Spleen (tissue), 13 donors: Measurements from ENCODE around the gene ZIC3. TPM values are rescaled to one million over a fixed set of nuclear protein-coding genes. Genes with fewer than 3 reads are reported as not detected.
A peak's percentile ranks its signal among the peaks of the same experiment; 100 is the strongest.

ENCODE experiments used
- DNase-seq: peaks from one replicate; pipeline ENCODE4 v3.0.0-alpha.2; 2020
- H3K27ac ChIP-seq, 8 donors: fragments of 200-600 bp; sonication (generic) in 7 of 8; 1 replicate in 4 of 8; 2 replicates in 4 of 8; pipeline versions ENCODE4 v1.5.0 to v1.8.0; 2016 to 2021; ENCODE audit warnings: inconsistent platforms in 4 of 8, mild to moderate bottlenecking in 4 of 8, moderate library complexity in 1 of 8
- H3K27me3 ChIP-seq, 7 donors: fragments of 200-600 bp; sonication (generic) in 6 of 7; replicated peaks in 1 of 7; 1 replicate in 4 of 7; 2 replicates in 3 of 7; pipeline versions ENCODE4 v1.5.0 to v1.8.0; 2016 to 2021; ENCODE audit warnings: inconsistent platforms in 3 of 7, mild to moderate bottlenecking in 1 of 7
- H3K36me3 ChIP-seq, 6 donors: fragments of 200-600 bp; sonication (generic) in 5 of 6; 1 replicate in 4 of 6; 2 replicates in 2 of 6; pipeline versions ENCODE4 v1.5.0 to v1.8.0; 2016 to 2021; ENCODE audit warnings: inconsistent platforms in 2 of 6
- H3K4me1 ChIP-seq, 6 donors: fragments of 200-600 bp; sonication (generic) in 5 of 6; 1 replicate in 3 of 6; 2 replicates in 3 of 6; pipeline versions ENCODE4 v1.5.0 to v1.8.0; 2016 to 2021; ENCODE audit warnings: inconsistent platforms in 3 of 6
- H3K4me3 ChIP-seq, 8 donors: fragments of 200-600 bp; sonication (generic) in 7 of 8; 1 replicate in 4 of 8; 2 replicates in 4 of 8; pipeline versions ENCODE4 v1.5.0 to v1.8.0; 2016 to 2021; ENCODE audit warnings: inconsistent platforms in 4 of 8, mild to moderate bottlenecking in 4 of 8, moderate library complexity in 2 of 8
- H3K9me3 ChIP-seq, 8 donors: fragments of 200-600 bp; sonication (generic) in 7 of 8; 1 replicate in 4 of 8; 2 replicates in 4 of 8; pipeline versions ENCODE4 v1.5.0 to v1.8.0; 2016 to 2021; ENCODE audit warnings: inconsistent platforms in 4 of 8
- POLR2A ChIP-seq, 3 donors: fragments of 450-650 bp; IDR thresholded peaks; one replicate each; pipeline ENCODE4 v1.5.1; 2017; ENCODE audit warnings: antibody characterized with exemption in 3 of 3, mild to moderate bottlenecking in 1 of 3
- POLR2AphosphoS5 ChIP-seq, 3 donors: sonication (generic); formaldehyde crosslinking; IDR thresholded peaks; one replicate each; pipeline ENCODE4 v1.5.1; 2017; ENCODE audit warnings: antibody characterized with exemption in 3 of 3
- WGBS, 5 donors: extraction: QIAGEN DNeasy Blood & Tissue Kit in 3 of 5; methylation state at CpG; one replicate each; pipeline versions ENCODE4 v1.1.5 to v1.1.7; 2013 to 2018; 5-methylcytosine and 5-hydroxymethylcytosine counted together
- intact Hi-C: fragments of 100-400 bp; cut with DNase I; formaldehyde crosslinking; loops from one replicate; pipeline ENCODE4 v1.15.0; 2023; ENCODE audit warnings: low total_unique reads
- long read RNA-seq, 2 donors: transcript quantifications; one replicate each; lab custom pipeline, GENCODE V29; 2026
- polyA plus RNA-seq, 3 donors: library from polyadenylated mRNA; stranded (reverse); fragments of 200-250 nt; gene quantifications; one replicate each; pipeline ENCODE4 v1.2.1, GENCODE V29; 2013
- total RNA-seq, 7 donors: library from RNA; depleted of rRNA in 3 of 7; stranded (reverse); fragments of >200 nt in 3 of 7; fragmentation: NEBNext Ultra II Directional in 4 of 7; extraction: Animal tissue kit (Norgen Biotek cat#: 25700) in 4 of 7; gene quantifications; one replicate each; pipeline versions ENCODE4 v1.1.0 to v1.2.1, GENCODE V29; 2016 to 2021
- TF ChIP-seq, protein P1 (sequence below), 11 experiments: fragments of 200-600 bp in 7 of 11; fragments of 450-650 bp in 4 of 11; sonication (generic) in 4 of 11; IDR thresholded peaks in 8 of 11; conservative IDR thresholded peaks in 3 of 11; 1 replicate in 7 of 11; 2 replicates in 4 of 11; pipeline versions ENCODE4 v1.4.0 to v1.8.0; 2016 to 2021; ENCODE audit warnings: antibody characterized with exemption in 11 of 11, inconsistent platforms in 4 of 11, mild to moderate bottlenecking in 1 of 11
- donor health status: healthy with polysubstance abuse.
- donor health status: DM: no; HTN: no; CAD: no; lungs with moderate emphysema.
- donor health status: DM: no; HTN: no; CAD: no.
- donor health status: Bipolar disorder and iron deficiency.
- donor health status: healthy.
- donor health status: DM: no; HTN: no; CAD: no.
- donor health status: DM: yes; HTN: yes; CAD: no.

Gene ZIC3
- not detected for total RNA-seq
- not detected for polyA plus RNA-seq
- long read RNA-seq, donor 1, result 0 reads
- long read RNA-seq, donor 2, result 0 reads

DNA sequence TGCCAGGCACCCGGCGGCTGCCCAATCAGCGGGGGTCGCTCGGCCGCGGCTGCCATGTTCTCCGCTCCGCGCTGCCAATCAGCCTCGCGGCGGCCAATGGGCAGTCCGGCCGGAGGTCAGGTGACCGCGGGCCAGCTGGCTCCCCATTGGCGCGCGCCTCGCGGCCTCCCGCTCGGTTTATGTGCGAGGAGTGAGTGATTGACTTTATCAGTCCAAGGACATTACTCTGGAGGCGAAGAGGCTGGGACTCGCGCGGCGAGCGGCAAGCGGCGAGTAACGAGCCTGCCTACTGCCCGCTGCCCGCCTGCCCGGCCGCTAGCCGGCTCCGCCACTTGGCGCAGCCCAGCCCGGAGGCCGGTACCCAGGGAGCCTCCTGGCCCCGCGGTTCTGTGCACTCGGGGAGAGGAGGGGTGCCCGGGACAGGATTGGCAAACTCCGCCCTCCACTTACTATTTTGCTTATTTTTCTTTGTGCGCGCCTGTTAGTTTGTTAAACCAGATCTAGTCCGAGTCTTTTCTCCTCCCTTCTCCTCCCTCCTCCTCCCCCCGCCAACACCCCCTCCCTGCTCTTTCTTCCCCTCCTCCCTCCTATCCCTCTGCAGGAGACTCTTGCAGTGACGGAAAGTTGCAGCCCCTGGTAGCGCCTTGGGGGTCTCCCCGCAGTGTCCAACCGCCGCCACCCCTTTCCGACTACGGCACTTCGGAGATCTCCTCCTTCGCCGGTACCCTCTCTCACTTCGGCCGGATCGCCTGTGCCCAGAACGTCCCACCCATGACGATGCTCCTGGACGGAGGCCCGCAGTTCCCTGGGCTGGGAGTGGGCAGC lies at the start of gene ZIC3:
Gene ZIC3, plus strand, starts transcription at position 207 of the 825 bp plus-strand sequence. Its CDS starts 565 bp downstream, at position 772.
- H3K9me3 ChIP-seq, result no peaks in the 10 kb centered on the region
- no peak for DNase-seq
- no peak within 1 kb of the TSS for H3K27ac ChIP-seq
- H3K27me3 ChIP-seq, result peaks cover 0 to 100% (median 80%) of the 10 kb centered on the region in 7 donors
- 3 to 47% (median 7%) methylated on average over 32 to 69 of the region's 69 CpGs for WGBS, 5 donors
- H3K36me3 ChIP-seq, result no peaks in the 10 kb centered on the region
- intact Hi-C loops, result no loop called here
- peak within 1 kb of the TSS; percentile 0 to 68 (median 45) for H3K4me3 ChIP-seq
- TF ChIP-seq POLR2A (IDR thresholded peaks at IDR 0.05), result no peak
- TF ChIP-seq, protein P1, sequence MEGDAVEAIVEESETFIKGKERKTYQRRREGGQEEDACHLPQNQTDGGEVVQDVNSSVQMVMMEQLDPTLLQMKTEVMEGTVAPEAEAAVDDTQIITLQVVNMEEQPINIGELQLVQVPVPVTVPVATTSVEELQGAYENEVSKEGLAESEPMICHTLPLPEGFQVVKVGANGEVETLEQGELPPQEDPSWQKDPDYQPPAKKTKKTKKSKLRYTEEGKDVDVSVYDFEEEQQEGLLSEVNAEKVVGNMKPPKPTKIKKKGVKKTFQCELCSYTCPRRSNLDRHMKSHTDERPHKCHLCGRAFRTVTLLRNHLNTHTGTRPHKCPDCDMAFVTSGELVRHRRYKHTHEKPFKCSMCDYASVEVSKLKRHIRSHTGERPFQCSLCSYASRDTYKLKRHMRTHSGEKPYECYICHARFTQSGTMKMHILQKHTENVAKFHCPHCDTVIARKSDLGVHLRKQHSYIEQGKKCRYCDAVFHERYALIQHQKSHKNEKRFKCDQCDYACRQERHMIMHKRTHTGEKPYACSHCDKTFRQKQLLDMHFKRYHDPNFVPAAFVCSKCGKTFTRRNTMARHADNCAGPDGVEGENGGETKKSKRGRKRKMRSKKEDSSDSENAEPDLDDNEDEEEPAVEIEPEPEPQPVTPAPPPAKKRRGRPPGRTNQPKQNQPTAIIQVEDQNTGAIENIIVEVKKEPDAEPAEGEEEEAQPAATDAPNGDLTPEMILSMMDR (IDR thresholded peaks at IDR 0.05 in 8 of 11, conservative IDR thresholded peaks at IDR 0.05 in 3 of 11), result no peak
- TF ChIP-seq POLR2AphosphoS5 (IDR thresholded peaks at IDR 0.05), result peak in 1 of 3 donors; percentile 12
- peaks cover 0 to 29% (median 8%) of the 10 kb centered on the region in 6 donors for H3K4me1 ChIP-seq

DNA sequence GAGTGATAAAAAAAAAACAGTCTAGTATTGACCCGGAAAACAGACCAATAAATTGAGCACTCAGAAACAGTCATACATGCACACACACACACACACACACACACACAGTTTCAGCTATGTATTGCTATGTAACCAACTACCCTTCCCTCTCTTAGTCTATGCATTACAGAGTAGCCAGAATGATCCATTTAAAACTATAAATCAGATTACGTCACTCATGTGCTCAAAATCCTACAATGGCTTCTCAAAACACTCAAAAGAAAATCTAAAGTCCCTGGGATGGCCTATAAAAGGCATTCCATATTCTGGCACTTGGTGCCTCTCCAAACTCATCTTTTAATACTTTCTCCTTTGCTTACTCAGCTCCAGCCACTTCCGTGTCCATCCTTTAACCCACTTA lies 46.5 kb upstream of the ZIC3 start:
- no peaks in the 10 kb centered on the region for H3K4me1 ChIP-seq
- H3K9me3 ChIP-seq, result no peaks in the 10 kb centered on the region
- intact Hi-C loops, result no loop called here
- 63 to 80% (median 74%) methylated on average over 3 of the region's 3 CpGs for WGBS, 5 donors
- no peak overlapping the region for H3K27ac ChIP-seq
- H3K36me3 ChIP-seq, result no peaks in the 10 kb centered on the region
- no peak overlapping the region for H3K4me3 ChIP-seq
- H3K27me3 ChIP-seq, result peaks cover 0 to 7% (median 0%) of the 10 kb centered on the region in 7 donors
- TF ChIP-seq, protein P1 (IDR thresholded peaks at IDR 0.05 in 8 of 11, conservative IDR thresholded peaks at IDR 0.05 in 3 of 11), result no peak
- TF ChIP-seq POLR2A (IDR thresholded peaks at IDR 0.05), result no peak
- no peak for TF ChIP-seq POLR2AphosphoS5 (IDR thresholded peaks at IDR 0.05)
- no peak for DNase-seq

DNA sequence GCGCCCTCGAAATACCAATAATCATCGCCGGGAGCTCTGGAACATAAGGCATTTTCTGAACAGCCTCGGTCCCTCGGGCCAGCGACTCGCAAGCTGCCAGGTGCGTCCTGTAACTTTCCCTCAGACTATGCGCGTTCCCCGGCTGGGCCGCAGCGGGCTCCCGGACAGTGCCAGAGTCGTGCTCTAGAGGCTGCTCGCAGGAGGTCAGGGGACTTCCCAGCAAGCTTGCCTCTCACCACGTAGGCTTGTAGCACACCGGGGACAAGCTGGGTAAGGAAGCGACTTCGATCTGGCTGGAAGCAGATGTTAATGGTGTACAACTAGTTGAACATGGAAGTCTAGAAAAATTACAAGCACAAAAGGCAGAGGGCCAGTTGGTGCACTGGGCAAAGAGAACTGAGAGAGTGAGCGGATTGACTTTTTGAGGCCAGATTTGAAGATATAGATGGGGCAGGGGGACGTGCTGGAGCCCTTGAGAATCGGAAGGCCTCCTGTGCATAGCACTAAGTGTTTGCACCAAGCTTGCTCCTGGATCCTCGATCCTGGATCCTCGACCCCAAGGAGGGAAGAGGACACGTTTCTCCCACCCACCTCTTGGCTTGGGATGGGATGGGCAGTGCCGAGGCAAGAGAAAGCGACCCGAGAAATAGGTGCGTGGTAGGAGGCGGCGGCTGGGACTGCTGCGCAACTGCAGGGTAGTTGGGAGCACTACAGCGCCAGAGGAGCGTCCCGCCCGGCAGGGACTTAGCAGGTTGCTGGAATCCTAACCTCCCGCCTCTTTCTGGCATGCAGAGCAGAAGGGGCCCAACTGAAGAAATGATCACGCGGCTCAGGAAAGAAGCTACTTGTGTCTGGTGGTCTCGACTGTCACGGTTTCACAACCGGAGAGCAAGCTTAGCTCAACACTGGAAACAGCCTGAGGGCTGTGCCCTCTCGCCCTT lies 19.9 kb upstream of the ZIC3 start:
- H3K36me3 ChIP-seq, result no peaks in the 10 kb centered on the region
- no peak overlapping the region for H3K27ac ChIP-seq
- H3K9me3 ChIP-seq, result no peaks in the 10 kb centered on the region
- no peak overlapping the region for H3K4me3 ChIP-seq
- TF ChIP-seq, protein P1 (IDR thresholded peaks at IDR 0.05 in 8 of 11, conservative IDR thresholded peaks at IDR 0.05 in 3 of 11), result no peak
- no peak for TF ChIP-seq POLR2AphosphoS5 (IDR thresholded peaks at IDR 0.05)
- TF ChIP-seq POLR2A (IDR thresholded peaks at IDR 0.05), result no peak
- intact Hi-C loops, result no loop called here
- peaks cover 0 to 7% (median 2%) of the 10 kb centered on the region in 6 donors for H3K4me1 ChIP-seq
- H3K27me3 ChIP-seq, result peaks cover 4 to 68% (median 51%) of the 10 kb centered on the region in 7 donors
- 10 to 45% (median 15%) methylated on average over 35 to 45 of the region's 45 CpGs for WGBS, 5 donors
- no peak for DNase-seq
